HG03139 (cell line): ENCODE data around the gene CERK.

Source experiments
- ATAC-seq: cut with Tn5 transposase; IDR thresholded peaks from one replicate; pipeline ENCODE4 v1.9.1; 2021; ENCODE audit not compliant: unreplicated experiment

The CERK gene

DNA sequence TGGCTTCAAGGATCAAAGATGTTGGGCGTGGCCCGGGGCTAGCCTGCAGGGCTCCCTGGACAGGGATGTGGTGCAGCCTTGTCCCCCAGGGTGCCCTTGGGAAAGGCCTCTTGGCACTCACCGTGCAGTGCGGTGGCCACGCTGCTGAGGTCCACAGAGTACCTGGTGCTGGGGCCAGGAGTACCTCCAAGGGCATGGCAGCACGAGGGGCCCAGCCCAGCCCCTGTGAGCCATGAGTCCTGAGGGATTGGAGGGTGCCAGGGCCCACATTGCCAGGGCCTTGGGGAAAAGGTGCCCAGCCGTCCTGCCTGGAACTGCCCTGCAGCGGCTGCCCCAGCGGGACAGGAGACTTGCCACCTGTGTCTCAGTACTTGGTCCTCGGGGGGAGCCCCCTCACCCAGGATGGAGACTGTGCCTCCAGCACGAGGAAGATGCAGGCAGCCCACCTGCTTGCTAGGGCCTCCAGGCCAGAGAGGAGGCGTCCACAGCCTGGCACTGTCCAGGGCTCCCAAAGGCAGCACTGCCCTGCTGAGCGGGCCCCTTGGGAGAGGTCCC lies 73.7 kb downstream of the CERK start:
- no peak for ATAC-seq

DNA sequence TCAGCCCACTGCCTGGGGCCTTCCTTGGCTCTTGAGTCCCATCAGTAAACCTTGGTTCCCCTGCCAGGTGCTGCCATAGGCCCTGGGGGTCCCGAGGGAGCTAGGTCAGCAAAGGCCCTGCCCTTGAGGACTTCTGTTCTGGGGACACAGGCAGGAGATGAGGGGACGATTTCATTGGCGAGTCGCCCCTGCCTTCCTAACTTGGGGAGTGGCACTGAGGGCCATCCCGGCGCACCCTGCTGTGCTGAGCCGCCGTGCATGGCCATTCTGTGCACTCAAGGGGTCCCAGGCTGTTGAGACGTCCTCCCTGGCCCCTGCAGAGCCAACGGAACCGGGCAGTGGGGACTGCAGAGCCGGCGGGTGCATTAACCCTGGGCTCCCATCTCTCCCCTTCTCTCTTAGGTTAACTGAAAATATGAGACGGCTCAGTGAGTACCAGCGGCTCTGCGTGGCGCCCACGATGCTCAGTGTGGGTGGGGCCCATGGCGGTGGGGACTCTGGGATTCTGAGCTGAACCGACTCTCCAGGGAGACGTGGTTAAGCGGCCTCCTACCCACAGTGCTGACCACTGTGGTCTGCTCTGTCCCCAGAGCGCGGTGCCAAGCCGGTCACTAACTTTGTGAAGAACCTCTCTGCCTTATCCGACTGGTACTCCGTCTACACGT lies 74.5 kb downstream of the CERK start:
- no peak for ATAC-seq

- no peak for ATAC-seq
Measured at GRCh38 chr22:46663001-46663400, 75.1 kb downstream of the CERK start.

DNA sequence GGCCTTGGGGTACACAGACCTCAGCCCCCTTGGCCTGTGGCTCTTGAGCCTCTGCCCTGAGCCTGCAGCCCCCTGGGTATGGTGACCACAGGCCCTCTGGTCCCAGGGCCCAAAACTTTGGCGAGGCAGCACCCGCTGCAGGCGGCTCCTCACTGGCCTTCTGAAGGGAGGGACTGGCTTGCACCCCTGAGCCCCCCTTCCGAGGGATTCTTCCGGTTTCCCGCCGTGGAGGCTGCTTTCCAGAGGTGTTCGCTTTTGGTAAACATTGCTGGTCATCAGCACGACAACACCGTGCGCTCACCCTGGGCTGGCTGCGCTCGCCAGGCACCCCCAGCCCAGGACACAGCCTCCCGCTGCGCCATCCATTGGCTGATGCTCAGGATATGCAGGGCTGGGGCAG lies 75.8 kb downstream of the CERK start:
- no peak for ATAC-seq

DNA sequence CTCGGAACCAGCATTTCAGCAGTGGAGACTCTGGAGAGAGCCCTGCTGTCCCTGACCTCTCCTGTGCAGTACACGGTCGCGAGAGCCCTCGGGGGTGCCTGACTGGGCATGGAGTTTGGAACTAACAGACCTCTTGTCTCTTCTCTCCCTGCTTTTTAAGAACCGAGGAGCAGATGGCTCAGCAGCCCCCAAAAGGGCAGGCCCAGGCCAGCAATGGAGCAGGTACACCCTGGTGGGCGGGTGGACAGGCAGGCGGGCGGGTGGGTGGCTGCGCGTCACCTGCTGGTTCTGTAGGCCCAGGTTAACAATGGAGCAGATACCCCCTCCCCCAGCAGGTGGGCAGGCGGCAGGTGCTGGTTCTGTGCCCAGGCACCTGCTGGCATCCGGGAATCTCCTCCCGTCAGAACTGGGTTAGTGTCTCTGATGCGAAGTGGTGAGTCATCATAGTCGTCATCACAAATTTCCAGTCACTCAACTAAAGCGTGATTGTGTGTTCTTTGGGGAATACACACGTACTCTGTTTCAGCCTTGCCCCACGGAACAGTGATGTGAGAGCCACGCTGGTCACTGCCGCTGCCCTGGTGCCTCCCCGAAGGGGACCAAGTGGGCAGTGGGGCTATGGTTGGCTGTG lies 76.7 kb downstream of the CERK start:
- no peak for ATAC-seq

GRCh38 chr22:46660604-46661201 lies 77.3 kb downstream of the CERK start:
- no peak for ATAC-seq

DNA sequence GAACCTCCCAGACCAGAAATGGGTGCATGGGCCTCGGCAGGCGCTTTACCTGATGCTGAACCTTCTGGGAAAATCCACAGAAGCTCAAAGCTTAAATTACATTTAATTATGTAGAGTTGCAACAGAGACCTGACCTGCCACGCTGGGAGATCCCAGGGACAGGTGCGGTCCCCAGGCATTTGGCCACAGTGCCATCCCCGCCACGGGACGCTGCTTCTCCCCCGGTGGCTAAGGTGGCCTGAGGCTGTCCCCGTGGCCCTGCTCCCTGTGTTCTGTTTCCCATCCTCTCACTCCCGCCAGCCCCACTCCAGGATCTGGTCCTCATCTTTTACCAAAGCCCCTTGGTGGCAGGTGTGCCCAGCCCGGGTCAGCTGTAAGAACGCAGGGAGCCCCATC lies 78.3 kb downstream of the CERK start:
- no peak for ATAC-seq

DNA sequence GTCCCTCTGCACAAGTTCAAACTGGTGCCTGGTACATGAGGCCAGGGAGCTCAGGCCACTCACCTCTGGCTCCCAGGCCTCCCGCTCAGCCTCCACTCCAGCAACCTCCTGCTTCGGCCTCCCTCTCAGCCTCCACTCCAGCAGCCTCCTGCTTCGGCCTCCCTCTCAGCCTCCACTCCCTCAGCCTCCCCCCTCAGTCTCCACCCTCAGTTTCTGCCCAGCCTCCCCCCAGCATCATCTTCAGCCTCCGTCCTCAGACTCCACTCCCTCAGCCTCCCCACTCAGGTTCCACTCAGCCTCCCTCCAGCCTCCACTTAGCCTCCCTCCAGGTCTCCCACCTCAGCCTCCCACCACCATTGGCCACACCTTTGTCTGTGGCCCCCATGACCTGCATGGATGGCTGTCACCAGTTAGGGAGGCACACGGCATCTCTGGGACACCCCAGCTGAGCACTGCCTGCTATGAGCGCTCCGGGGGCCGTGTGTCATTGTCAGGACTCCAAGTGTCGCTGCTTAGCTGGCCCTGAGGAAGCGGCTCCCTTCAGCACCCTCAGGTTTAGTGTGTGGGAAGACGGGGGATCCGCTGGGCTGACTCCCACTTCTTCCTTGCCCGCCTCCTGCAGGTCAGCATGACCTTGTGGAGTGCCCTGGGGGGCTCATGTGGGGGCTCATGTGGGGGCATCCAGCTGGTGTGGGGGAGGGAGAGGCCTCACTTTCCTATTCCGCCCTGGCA lies 78.8 kb downstream of the CERK start:
- no peak for ATAC-seq

DNA sequence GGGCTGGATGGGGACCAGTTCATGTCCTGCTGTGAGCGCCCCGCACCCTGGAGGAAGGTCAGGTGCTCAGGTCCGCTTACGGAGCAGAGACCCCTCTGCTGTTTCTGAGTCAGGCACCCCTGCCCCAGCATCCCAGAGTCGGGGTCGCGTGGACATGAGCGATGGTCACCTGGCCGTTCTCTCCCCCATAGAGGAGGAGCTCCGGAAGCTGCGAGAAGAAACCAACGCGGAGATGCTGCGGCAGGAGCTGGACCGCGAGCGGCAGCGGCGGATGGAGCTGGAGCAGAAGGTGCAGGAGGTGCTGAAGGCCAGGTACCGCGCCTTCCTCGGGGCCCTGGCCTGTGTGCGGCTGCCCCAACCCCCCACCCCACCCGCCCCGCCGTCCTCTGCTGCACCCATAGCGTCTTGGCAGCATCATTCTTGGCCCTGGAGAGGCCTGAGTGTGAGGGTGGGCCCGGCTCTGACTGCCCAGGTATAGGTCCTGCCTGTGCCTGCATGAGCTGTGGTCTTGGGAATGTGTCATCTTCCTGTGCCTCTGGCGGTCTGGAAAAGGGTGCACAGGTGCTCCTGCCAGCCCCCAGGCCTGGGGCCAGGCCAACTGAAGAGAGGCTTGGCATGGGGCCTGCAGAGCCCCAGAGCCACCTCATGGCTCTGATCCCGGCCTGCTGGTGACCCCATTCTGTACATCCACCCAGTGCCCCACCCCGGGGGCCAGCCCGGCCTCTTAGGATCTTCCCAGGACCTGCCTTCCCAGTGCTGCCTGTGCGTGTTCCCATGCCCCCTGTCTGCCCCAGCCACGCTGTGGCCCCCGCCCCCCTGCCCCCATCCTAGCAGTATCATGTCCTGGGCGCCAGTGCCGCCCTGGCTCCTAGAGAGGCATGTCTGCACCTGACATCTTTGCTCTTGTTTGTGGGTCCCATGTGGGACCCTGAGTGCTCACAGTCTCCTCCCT lies 79.8 kb downstream of the CERK start:
- no peak for ATAC-seq

GRCh38 chr22:46657655-46657953 lies 80.4 kb downstream of the CERK start:
- no peak for ATAC-seq

- no peak for ATAC-seq
Measured at GRCh38 chr22:46656856-46657654, 81.0 kb downstream of the CERK start.

DNA sequence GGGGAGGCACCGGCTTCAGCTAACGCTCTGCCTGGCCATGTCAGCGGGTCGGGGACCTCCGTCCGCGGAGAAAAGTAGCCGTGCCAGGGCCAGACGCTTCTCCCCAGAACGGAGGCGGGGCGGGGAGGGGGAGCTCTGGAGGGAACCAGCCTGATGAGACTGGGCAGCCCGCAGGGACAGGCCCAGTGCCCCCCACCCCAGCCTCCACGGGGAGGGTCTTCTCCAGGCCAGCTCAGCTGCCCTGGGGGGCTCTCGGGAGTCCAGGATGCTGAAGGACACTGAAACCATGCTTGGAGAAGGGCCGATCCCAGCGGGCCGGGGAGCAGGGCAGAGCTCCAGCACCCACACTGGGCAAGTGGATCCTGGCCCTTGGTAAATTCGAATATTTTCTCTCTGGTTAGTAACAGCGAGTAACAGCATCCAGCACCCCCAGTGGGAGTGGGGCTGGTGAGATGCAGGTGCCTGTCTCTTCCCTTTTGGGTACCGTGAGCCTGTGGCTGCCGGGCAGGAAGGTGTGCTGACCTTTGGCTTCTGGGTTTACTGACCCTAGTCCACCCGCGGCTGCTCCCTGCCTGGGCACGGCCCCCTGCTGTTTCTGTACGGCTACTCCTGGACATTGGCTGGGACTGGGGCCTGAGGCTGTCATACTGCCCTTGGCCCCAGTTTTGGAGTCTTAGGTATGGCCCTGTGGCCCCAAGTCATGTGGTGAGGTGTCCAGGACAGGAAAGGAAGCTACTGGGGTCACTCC lies 82.0 kb downstream of the CERK start:
- ATAC-seq, result no peak

DNA sequence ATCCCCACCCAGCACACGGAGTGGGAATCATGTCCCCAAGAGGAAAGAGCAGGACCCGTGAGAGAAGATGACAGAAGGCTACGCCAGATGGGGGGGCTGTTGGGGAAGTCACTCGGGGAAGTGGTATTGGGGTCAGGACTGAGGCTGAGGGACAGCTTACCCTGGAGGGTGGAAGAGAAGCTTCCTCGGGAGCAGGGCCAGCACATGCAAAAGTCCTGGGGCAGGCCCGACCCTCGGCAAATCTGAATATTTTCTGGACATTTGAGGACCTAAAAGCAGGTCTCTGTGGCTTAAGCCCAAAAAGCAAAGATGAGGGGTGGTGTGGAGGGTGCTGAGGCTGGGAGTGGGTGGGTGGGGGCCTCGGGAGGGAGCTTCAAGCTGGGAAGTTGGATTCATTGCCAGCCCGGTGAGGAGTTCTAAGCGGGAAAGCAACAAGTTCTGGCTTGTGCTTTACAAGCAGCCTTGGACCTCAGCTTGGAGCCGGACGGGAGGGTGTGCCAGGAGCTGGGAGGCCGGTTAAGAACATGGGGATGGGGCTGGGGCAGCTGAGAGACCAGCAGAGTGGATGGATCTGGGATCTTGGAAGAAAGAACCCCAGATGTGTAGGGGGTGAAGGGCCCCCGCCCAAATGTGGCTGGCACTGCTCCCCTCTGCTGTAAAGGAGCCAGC lies 83.0 kb downstream of the CERK start:
- no peak for ATAC-seq

GRCh38 chr22:46654426-46654825 lies 83.6 kb downstream of the CERK start:
- no peak for ATAC-seq

DNA sequence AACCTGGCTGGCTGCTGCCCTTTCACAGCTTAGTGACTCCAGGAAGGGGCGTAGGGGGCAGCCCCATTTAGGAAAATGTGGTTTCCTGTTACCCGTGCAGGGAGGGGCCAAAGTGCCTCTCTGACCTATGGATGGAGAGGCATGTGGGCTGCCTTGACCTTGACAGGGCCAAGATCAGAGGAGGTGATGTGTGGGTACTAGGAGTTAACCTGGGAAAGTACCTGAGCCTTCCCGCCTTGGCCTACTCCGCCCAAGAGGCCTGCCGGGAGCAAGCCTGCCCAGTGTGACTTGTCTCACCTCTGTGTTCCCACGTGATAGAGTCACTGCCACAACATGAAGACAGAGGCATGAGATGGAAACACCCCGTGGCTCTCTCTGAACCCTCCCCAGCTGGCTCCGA lies 84.5 kb downstream of the CERK start:
- ATAC-seq, result no peak

GRCh38 chr22:46652847-46653331 lies 85.2 kb downstream of the CERK start:
- ATAC-seq, result no peak

- no peak for ATAC-seq
Measured at GRCh38 chr22:46652081-46652846, 85.8 kb downstream of the CERK start.

DNA sequence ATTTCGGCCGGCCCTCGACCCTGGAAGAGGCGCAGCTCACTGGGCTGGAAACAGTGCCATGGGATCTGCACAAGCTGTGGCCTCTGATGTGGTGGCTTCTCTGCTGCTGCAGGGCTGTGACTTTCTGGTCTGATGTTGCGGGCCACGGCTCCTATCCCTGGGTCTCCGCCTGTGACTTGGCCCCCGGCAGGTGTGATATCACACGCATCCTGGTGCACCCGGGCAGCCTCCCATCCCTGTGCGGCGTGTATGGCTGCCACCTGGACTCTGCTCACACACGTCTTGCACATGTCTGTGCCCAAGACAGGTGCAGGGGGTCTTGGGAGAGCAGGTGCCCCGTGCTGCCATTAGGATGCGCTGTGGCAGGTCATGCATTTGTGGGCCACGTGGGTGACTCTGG lies 86.7 kb downstream of the CERK start:
- ATAC-seq, result no peak
